ENCODE measurements around the gene SAFB.

SAFB gene

DNA sequence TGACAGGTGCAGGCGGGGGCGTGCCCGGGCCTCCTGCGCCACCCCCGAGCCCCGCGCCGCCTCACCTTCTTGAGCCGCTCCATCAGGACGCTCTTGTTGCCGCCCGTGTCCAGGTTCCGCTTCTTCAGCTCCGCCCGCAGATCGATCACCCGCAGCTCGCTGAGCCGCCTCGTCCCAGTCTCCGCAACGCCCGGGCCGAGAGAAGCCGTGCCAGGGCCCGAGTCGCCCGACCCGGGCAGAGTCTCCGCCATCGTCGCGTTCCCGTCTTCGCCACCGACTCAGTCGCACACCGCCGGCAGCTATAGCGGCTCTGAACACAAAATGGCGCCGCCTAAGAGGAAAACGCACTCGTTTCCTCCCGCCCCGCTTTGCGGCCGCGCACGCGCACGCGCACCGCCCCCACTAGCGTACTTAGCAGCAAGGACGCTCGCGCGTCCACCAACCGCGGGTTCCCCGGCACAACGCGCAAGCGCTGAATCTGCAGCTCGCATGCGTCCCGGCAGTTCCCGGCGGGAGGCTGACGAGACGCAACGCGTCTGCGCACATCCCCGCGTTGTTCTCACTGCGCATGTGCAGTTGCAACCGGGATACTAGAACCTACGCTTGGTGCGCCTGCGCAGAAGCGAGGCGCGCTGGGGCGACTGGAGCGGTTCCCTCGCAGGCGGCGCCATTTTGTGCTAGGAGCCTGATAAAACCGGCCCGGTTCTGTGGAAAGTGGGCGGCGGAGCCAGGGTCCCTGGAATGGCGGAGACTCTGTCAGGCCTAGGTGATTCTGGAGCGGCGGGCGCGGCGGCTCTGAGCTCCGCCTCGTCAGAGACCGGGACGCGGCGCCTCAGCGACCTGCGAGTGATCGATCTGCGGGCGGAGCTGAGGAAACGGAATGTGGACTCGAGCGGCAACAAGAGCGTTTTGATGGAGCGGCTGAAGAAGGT lies at the start of gene SAFB, which contains the start of gene SAFB2:
TSS of gene SAFB (plus strand) at position 619 of the 932 bp plus-strand sequence. CDS start at position 742, 123 bp downstream.
TSS of gene SAFB2 (minus strand) at position 312 of the 932 bp plus-strand sequence. CDS start at position 251, 61 bp downstream.
- Histone ChIP-seq H3K36me3 (peaks cover 80% of the 10 kb centered on the region), H3K9me3 (ENCODE audit: severe bottlenecking) (no peaks in the 10 kb centered on the region), H3K27me3 (ENCODE audit: insufficient read depth, low read depth, severe bottlenecking) (no peaks in the 10 kb centered on the region), H3K27ac (peak within 1 kb of the TSS; percentile 97), H3K4me3 (ENCODE audit: low read depth, low read length) (peak within 1 kb of the TSS; percentile 78)
- peak; percentile 99 for DNase-seq
- TF ChIP-seq, protein P1, sequence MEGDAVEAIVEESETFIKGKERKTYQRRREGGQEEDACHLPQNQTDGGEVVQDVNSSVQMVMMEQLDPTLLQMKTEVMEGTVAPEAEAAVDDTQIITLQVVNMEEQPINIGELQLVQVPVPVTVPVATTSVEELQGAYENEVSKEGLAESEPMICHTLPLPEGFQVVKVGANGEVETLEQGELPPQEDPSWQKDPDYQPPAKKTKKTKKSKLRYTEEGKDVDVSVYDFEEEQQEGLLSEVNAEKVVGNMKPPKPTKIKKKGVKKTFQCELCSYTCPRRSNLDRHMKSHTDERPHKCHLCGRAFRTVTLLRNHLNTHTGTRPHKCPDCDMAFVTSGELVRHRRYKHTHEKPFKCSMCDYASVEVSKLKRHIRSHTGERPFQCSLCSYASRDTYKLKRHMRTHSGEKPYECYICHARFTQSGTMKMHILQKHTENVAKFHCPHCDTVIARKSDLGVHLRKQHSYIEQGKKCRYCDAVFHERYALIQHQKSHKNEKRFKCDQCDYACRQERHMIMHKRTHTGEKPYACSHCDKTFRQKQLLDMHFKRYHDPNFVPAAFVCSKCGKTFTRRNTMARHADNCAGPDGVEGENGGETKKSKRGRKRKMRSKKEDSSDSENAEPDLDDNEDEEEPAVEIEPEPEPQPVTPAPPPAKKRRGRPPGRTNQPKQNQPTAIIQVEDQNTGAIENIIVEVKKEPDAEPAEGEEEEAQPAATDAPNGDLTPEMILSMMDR (IDR thresholded peaks at IDR 0.05; ENCODE audit: low read depth, low read length): no peak

DNA sequence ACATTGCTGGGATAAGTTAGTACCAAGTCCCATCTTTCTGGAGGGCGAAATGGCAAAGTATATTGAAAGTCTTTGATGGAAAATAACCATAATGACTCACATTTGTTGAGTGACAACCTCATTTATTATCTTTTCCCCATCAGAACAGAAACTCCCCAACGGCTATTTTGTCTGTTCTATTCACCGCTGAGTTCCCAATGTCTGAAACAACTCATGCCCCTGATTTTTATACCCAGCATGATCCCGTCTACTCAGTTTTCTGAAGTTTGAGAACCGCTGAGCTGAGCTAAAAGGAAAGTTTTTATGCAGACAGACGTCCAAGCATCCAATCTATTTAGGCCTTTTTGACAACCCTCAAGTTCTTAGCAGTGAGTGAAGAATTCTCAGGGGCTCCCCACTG lies 47.3 kb upstream of the SAFB start:
- Histone ChIP-seq H3K27me3 (ENCODE audit: insufficient read depth, low read depth, severe bottlenecking) (no peaks in the 10 kb centered on the region), H3K9me3 (ENCODE audit: severe bottlenecking) (peaks cover 6% of the 10 kb centered on the region), H3K4me3 (ENCODE audit: low read depth, low read length) (no peak overlapping the region), H3K27ac (no peak overlapping the region), H3K36me3 (no peaks in the 10 kb centered on the region)
- TF ChIP-seq, protein P1 (IDR thresholded peaks at IDR 0.05; ENCODE audit: low read depth, low read length): no peak
- DNase-seq: no peak

DNA sequence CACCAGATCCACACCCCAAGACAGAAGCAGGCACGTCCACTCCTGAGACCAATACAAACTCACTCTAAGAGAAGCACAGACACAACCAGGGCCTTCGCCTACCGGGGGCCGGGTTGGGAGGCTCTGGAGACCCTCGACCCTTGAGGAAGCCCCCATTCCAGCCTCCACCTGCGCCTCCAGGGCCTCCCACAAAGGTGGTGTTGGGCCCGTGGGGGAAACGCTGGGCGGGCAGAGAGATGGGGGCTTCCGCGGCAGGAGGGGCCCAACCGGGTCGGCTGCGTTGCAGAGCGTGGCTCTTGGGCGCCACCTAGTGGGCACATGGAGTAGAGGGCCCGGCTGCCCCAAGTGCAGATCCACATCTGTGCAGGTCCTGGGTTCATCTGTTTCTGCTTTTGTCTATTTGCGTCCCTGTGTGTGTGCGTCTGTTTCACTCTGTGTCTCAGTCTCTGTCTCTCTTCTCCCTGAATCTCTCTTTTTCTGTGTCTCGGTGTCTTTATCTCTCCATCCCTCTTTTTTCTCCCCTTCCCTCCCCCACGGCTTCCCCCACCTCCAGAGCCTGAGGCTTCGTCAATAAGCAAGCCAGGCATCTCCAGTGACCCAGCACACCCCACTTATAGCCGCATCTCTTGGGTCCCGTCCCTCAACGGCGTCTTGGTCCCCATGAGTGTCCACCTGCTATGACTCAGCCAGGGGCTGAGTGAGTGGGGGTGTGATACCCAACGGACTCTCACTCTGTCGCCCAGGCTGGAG lies 44.6 kb upstream of the SAFB start:
- no peak overlapping the region for H3K27ac ChIP-seq

DNA sequence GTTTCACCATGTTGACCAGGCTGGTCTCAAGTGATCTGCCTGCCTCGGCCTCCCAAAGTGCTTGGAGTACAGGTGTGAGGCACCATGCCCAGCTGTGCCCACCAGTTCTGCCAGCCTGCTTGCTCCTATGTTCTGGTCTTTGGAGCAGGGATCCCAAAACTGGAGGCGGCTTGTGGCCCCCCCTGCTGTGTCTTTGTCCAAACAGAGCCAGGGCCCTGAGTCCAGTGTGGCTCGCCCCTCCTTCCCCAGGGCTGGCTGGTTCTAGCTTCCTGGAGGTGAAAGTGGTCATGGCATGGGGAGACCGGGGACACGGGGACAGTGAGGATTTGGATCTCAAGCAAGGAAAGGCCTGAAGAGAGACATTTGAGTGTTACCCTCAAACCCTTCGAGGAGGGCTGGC lies 43.6 kb upstream of the SAFB start:
- no peak for DNase-seq
- TF ChIP-seq, protein P1 (IDR thresholded peaks at IDR 0.05; ENCODE audit: low read depth, low read length): no peak
- no peak overlapping the region for H3K4me3 ChIP-seq (ENCODE audit: low read depth, low read length)

More for the DNA sequence above, 44.6 kb upstream of the SAFB start:
- H3K4me3 ChIP-seq (ENCODE audit: low read depth, low read length): peak overlapping the region; percentile 17
- H3K9me3 ChIP-seq (ENCODE audit: severe bottlenecking): peaks cover 2% of the 10 kb centered on the region
- no peaks in the 10 kb centered on the region for H3K27me3 ChIP-seq (ENCODE audit: insufficient read depth, low read depth, severe bottlenecking)
- H3K36me3 ChIP-seq: peaks cover 3% of the 10 kb centered on the region
- TF ChIP-seq, protein P1 (IDR thresholded peaks at IDR 0.05; ENCODE audit: low read depth, low read length): peak; percentile 98
- peak; percentile 70 for DNase-seq

DNA sequence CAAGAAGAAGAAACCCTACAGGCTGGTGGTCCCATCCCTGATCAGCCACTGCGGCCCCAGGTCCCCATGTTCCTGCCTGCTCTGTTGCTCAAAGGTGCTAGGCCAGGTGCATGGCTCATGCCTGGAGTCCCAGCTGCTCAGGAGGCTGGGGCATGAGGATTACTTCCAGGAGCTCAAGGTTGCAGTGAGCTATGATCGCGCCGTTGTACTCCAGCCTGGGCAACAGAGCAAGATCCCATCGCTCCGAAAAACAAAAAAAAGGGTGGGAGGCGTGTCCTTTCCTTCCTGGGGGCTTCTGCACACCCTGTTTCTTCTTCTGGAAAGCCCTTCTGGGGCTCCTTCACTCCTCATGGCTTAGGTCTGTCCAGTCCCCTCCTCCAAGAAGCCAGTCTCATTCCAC lies 43.2 kb upstream of the SAFB start:
- peaks cover 8% of the 10 kb centered on the region for H3K36me3 ChIP-seq
- H3K4me3 ChIP-seq (ENCODE audit: low read depth, low read length): no peak overlapping the region
- DNase-seq: no peak
- peaks cover 2% of the 10 kb centered on the region for H3K9me3 ChIP-seq (ENCODE audit: severe bottlenecking)
- TF ChIP-seq, protein P1 (IDR thresholded peaks at IDR 0.05; ENCODE audit: low read depth, low read length): no peak
- H3K27ac ChIP-seq: no peak overlapping the region
- no peaks in the 10 kb centered on the region for H3K27me3 ChIP-seq (ENCODE audit: insufficient read depth, low read depth, severe bottlenecking)

More for the DNA sequence above, 43.6 kb upstream of the SAFB start:
- Histone ChIP-seq H3K27ac (no peak overlapping the region), H3K9me3 (ENCODE audit: severe bottlenecking) (peaks cover 2% of the 10 kb centered on the region), H3K36me3 (peaks cover 4% of the 10 kb centered on the region), H3K27me3 (ENCODE audit: insufficient read depth, low read depth, severe bottlenecking) (no peaks in the 10 kb centered on the region)
